Measurements from ENCODE around the gene NPIPA5. TPM values are rescaled to one million over a fixed set of nuclear protein-coding genes. Genes with fewer than 3 reads are reported as not detected.
"Not testable (repeated sequence)": the region's sequence is repeated elsewhere in the genome, so short reads cannot be mapped to it uniquely, and the experiment has no call there.

NPIPA5 gene
- total RNA-seq, 6 donors from 2014 or later = 5.2 to 17.3 (median 9.6) TPM

DNA sequence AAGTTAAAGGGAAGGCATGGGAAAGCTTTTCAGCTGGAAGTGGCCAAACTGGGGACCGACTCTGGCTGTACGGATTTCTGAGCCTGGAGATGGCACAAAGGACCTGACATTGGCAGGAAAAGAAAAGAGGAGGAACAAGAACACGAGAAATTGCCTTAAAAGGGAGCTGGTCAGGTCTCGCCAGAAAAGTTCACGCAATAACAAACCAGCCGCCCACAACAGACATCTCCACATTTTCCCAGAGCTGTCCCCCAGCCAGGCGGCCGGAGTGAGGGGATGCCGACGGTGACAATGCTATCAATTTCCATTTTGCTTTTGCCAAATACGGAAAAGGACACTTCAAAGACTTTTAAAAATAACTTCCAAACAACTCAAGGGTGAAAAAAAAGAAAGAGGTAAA lies 26.8 kb downstream of the NPIPA5 start:
- H3K27me3 ChIP-seq, H3K4me1 ChIP-seq, DNase-seq, H3K9me3 ChIP-seq, H3K27ac ChIP-seq, H3K36me3 ChIP-seq, H3K4me3 ChIP-seq: not testable (repeated sequence)
- ATAC-seq (ENCODE audit: low FRiP score in 2 of 2) = peak in 1 of 2 donors; percentile 49
- no CpG with 5 or more reads among the region's 11 CpGs for WGBS, 2 donors

DNA sequence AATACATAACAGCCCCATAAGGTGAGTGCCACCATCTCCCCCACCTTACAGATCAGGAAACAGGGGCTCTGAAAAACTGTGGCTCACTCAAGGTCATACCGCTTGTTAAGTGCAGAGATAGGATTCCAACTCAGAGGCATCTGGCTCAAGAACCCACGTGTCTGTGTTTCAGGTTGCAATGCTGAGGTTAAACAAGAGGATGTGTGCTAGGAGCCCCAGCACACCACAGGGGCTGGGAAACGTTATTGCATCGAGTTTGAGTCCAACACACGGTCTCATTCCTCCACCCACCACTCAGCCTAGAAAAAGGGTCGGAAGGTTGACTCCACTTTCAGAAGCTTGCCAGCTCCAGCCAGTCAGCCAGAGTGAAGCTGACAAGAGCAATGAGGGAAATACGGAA lies 29.4 kb downstream of the NPIPA5 start:
- not testable (repeated sequence) for H3K36me3 ChIP-seq, DNase-seq
- no CpG with 5 or more reads among the region's 7 CpGs for WGBS, 2 donors

DNA sequence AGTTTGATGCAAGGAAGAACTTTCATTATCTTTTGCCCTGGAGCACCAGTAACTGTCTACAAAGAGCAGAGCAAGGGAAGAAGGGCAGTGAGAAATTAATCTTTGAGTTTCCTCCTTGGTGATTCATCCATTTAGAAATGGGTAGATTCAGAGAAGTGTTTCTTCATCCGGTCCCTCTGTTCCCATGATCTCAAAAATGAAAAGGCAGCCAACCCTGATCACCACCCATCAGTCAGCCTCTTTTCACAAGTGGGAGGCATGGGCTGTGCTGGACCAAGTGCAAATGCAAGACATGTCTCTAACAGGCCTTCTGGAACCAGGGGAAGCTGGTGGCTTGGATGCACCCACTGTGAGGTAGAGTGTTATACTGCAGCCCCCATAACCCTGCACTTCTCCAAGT lies 35.8 kb downstream of the NPIPA5 start:
- not testable (repeated sequence) for DNase-seq, H3K36me3 ChIP-seq, H3K9me3 ChIP-seq, H3K4me1 ChIP-seq, H3K4me3 ChIP-seq, H3K27ac ChIP-seq, H3K27me3 ChIP-seq
- WGBS, 2 donors = no CpG with 5 or more reads among the region's 1 CpG
- peak in 1 of 2 donors; percentile 73 for ATAC-seq (ENCODE audit: low FRiP score in 2 of 2)

More for the DNA sequence above, 29.4 kb downstream of the NPIPA5 start:
- H3K27ac ChIP-seq; H3K4me1 ChIP-seq; H3K9me3 ChIP-seq; H3K27me3 ChIP-seq; ATAC-seq (ENCODE audit: low FRiP score in 2 of 2); H3K4me3 ChIP-seq: not testable (repeated sequence)

DNA sequence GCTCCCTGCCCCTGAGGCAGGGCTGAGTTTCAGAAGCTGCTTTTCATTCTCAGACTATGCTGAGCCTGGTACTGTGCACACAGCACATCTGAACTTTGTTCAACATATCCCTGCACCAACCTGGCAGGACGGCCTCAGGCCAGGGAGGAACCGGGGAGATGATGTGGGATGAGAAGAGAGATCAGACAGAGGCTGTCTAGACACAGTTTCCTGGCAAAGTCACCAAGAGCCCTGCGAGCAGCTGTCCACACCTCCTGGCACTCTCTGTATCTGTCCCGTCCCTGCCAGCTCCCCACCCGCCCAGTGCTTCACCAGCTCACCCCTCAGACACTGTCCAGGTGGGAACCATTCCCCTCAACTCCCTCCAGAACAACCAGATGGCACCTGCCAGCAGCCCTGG lies 39.1 kb downstream of the NPIPA5 start:
- no CpG with 5 or more reads among the region's 5 CpGs for WGBS, 2 donors
- DNase-seq, H3K27me3 ChIP-seq, H3K4me3 ChIP-seq, H3K9me3 ChIP-seq, H3K36me3 ChIP-seq, H3K27ac ChIP-seq, H3K4me1 ChIP-seq: not testable (repeated sequence)
- ATAC-seq (ENCODE audit: low FRiP score in 2 of 2) = peak in 1 of 2 donors; percentile 58

DNA sequence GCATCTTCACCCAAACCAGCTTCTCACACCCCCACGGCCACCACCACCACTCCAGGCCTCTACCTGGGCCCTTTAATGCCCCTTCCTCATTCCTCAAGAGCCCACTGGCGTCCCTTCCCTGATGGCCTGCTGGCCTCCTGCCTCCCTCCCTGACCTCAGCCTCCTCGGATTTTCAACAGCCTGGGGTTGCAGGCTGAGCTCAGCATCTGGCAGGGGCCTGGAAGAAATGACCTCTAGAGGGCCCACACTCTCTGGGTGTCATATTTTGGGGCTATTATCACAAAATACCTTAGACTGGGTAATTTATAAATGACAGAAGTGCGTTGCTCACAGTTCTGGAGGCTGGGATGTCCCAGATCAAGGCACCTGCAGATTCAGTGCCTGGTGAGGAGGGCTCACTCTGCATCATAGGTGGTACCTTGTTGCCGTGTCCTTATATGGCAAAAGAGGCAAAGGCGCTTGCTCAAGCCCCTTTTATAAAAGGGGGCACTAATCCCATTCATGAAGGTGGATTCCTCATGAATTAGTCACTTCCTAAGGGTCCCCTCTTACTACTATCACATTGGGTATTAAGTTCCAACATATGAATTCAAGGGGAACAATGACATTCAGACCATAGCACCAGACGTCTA lies 40.0 kb downstream of the NPIPA5 start:
- not testable (repeated sequence) for H3K27ac ChIP-seq; H3K27me3 ChIP-seq; H3K9me3 ChIP-seq; H3K36me3 ChIP-seq; H3K4me3 ChIP-seq; H3K4me1 ChIP-seq; ATAC-seq (ENCODE audit: low FRiP score in 2 of 2); DNase-seq
- whole genome bisulfite sequencing, 2 donors = 53 to 63% methylated on average over 1 of the region's 7 CpGs

DNA sequence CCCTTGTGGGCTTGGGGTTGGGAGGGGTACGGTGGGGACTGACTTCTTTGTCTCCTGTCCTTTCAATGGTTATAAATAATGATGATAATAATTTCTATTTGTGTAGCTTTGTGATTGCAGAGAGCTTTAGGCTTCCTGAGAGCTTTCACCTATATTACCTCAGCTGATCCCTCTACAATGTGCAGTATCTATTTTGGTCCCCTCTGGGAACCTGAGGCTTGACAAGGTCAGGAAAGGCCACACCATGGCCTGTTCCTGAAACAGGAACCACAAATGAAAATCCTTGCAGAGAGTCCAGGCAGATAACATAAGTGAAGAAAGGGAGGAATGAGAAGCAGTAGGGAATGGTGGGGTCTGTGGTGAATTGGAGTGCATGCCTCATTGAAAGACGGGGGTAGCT lies 42.5 kb downstream of the NPIPA5 start:
- not testable (repeated sequence) for ATAC-seq (ENCODE audit: low FRiP score in 2 of 2); H3K27me3 ChIP-seq; H3K4me1 ChIP-seq; H3K4me3 ChIP-seq; H3K36me3 ChIP-seq; DNase-seq; H3K9me3 ChIP-seq; H3K27ac ChIP-seq
- no CpG with 5 or more reads among the region's 2 CpGs for WGBS, 2 donors

DNA sequence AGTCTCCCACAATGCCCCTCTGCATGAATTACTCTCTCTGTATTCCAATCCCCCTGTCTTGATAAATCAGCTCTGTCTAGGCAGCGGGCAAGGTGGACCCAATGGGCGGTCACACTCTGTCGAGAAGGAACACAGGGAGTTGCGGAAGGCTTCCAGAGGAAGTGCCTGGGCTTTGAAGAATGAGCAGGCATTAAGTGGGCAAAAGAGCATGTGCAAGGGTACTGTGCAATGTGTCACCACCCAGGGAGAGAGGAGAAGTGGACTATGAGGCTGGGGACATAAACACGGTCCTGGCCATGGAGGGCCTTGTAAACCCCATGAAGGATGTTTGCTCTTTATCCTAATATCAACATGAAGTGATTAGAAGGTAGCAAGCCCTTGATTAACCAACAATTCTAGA lies 44.1 kb downstream of the NPIPA5 start:
- H3K27ac ChIP-seq, H3K4me1 ChIP-seq, H3K9me3 ChIP-seq, H3K4me3 ChIP-seq, H3K27me3 ChIP-seq, H3K36me3 ChIP-seq: not testable (repeated sequence)
- 67 to 72% methylated on average over 1 to 2 of the region's 5 CpGs for WGBS, 2 donors
- DNase-seq (peak in 1 of 2 donors; percentile 20), ATAC-seq (ENCODE audit: low FRiP score in 2 of 2) (peak in 1 of 2 donors; percentile 36)

DNA sequence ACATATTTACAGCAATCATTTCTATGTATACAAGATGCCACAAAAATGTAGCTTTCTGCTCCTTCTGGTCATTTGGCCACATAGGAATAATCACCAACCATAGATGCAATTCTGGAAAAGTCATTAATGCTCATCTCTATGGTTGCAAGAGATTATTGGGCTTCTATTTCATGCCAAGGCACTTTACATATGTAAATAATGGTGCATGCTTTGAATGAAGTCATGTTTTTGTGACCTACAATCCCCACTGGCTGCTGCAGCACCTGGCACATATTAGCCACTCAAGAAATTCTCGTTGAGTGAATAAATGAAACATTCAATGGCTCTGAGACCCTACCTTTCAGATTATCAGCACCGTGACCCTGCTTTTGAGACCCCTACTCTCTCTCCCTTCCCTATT lies 47.1 kb downstream of the NPIPA5 start:
- ATAC-seq (ENCODE audit: low FRiP score in 2 of 2); H3K9me3 ChIP-seq; H3K27ac ChIP-seq; H3K4me3 ChIP-seq; H3K4me1 ChIP-seq; H3K36me3 ChIP-seq; DNase-seq; H3K27me3 ChIP-seq: not testable (repeated sequence)
- WGBS, 2 donors = no CpG with 5 or more reads among the region's 2 CpGs

DNA sequence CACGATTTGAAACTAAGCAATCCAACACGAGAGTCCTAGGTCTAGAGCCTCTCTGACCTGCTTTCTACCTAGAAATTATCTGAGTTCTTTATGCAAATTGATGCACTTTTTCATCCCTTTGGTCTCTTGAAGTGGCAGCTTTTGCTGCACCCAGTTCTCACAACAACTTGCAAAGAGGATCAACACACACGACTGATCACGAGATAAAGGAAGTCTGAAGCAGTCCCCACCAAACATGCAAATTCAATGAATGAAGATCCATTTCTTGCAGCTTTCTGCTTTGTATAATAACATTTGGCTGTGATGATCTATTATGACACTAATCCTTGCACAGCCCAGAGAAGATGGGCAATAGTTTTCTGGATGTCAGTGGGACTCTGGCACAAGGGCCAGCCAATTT lies 53.1 kb downstream of the NPIPA5 start:
- H3K27ac ChIP-seq; ATAC-seq (ENCODE audit: low FRiP score in 2 of 2); H3K4me3 ChIP-seq; H3K36me3 ChIP-seq; H3K27me3 ChIP-seq; H3K4me1 ChIP-seq; DNase-seq; H3K9me3 ChIP-seq: not testable (repeated sequence)
- 100% methylated on average over 1 of the region's 4 CpGs; no CpG with 5 or more reads in 1 of the 2 donors for WGBS, 2 donors

DNA sequence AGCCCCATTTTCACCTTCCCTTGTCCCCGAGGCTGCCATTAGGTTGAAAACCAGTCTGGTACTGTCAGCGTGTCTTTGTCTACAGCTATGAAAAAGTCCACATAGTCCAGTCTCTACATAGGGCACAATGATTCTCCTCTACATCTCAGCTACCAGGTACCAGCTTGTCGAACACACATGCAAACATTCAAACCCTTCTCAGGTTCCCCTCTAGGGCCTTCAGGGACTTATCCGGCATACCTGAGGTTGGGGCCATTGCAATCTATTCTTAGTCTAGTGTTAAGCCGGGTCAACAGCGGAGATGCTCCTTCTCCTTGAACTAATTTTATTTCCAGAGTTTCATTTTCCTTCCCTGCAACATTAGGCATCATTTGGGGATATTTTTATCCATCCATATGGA lies 54.7 kb downstream of the NPIPA5 start:
- H3K4me1 ChIP-seq; ATAC-seq (ENCODE audit: low FRiP score in 2 of 2); H3K36me3 ChIP-seq; H3K4me3 ChIP-seq; H3K27me3 ChIP-seq; H3K27ac ChIP-seq; DNase-seq; H3K9me3 ChIP-seq: not testable (repeated sequence)
- WGBS, 2 donors = 78 to 100% methylated on average over 1 to 2 of the region's 6 CpGs

DNA sequence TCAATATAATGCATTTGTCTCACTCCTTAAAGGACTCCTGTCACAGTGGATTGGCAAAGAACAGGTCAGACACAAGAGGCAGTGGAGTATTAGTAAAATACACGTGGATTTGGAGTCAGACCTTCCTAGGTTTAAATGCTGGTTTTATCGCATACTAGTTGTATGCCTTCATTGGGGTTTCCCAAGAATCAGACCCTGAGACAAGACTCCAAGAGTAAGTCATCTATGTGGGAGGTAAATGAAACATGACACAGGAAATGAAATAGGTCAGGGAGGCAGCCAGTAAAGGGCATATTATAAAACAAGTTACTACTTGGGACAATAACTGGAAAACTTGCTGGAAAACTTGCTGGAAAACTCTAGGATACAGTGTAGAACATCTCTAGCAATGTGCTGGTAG lies 56.9 kb downstream of the NPIPA5 start:
- not testable (repeated sequence) for ATAC-seq (ENCODE audit: low FRiP score in 2 of 2); DNase-seq; H3K27ac ChIP-seq; H3K27me3 ChIP-seq; H3K4me1 ChIP-seq; H3K4me3 ChIP-seq; H3K36me3 ChIP-seq; H3K9me3 ChIP-seq
- WGBS, 2 donors = 82 to 91% methylated on average over 2 of the region's 2 CpGs

DNA sequence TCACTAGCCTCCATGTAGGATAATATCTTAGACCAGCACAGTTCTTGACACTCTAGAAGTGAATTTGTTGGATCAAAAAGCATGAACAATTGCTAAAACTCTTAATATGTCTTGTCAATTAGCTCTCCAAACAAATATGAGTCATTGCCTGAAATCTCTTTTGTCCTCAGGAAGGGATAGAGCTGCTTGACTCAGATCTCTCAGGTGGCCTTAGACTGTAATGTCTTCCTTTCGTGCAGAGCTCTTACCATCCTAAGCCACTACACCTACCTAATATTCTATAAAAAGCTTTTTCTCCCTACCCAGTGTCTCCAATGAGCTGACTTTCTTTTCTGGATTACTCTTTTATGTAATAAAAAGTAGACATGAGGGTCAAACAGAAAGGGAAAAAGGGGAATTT lies 63.5 kb downstream of the NPIPA5 start:
- H3K36me3 ChIP-seq; H3K27ac ChIP-seq; ATAC-seq (ENCODE audit: low FRiP score in 2 of 2); H3K9me3 ChIP-seq; H3K4me3 ChIP-seq; DNase-seq; H3K27me3 ChIP-seq; H3K4me1 ChIP-seq: not testable (repeated sequence)
- WGBS, 2 donors = 100% methylated on average over 1 of the region's 1 CpG
